GM12864 (cell line): ENCODE measurements around the gene RNU11.
"Not testable (repeated sequence)": the region's sequence is repeated elsewhere in the genome, so short reads cannot be mapped to it uniquely, and the experiment has no call there.

ENCODE experiments used
- DNase-seq: peaks from one replicate; pipeline ENCODE4 v3.0.0-alpha.2; 2011; ENCODE audit warnings: low read depth
- H3K4me3 ChIP-seq: 2 replicates; pipeline ENCODE4 v1.5.1; 2011; ENCODE audit warnings: mild to moderate bottlenecking, low read depth, low read length, control low read depth
- TF ChIP-seq, protein P1 (sequence below): IDR thresholded peaks from 2 replicates; pipeline ENCODE4 v1.5.1; 2011; ENCODE audit warnings: low read depth, mild to moderate bottlenecking, moderate library complexity, low read length, control low read depth, inconsistent platforms; ENCODE audit errors: missing control alignments

The RNU11 gene

DNA sequence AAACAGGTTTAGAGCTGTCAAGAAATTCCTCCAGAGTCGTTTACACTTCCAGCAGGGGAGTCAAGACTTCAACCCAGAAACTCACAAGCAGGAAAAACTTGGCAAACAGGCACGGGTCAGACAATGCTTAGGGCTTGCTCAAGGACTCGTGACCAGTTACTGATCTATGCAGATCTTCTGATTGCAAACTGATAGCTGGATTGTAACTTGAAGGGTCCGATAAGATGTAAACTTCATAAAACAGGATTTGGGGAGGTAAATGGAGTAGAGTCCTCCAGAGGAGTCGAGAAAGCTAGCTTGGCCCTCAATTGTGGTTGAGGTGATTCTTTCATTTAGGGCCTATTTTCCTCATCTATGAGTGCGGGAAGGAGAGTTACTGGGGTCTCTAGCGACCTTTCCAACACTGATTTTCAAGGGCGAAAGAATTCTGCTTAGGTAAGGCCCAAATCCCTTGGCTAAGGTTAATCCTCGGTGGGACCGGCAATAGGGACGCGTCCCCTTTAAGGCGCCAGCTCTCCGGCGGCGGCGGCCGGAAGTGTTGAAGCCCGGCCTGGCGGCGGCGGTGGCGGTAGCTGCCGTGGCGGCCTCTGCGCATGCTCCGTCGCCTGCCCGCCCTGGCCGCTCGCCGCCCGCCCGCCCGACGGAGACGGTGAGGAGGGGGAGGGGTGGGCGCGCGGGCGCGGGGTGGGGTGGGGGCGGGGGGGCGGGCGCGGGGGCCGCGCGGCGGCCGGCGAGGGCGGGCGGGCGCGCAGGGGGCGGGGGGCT is 20.0 kb downstream of the RNU11 start, which contains the start of gene GMEB1:
GMEB1 (plus strand) TSS at position 594 of the 765 bp plus-strand sequence. CDS start 14,829 bp downstream, outside the sequence.
- peak within 1 kb of the TSS; percentile 95 for H3K4me3 ChIP-seq
- TF ChIP-seq, protein P1, sequence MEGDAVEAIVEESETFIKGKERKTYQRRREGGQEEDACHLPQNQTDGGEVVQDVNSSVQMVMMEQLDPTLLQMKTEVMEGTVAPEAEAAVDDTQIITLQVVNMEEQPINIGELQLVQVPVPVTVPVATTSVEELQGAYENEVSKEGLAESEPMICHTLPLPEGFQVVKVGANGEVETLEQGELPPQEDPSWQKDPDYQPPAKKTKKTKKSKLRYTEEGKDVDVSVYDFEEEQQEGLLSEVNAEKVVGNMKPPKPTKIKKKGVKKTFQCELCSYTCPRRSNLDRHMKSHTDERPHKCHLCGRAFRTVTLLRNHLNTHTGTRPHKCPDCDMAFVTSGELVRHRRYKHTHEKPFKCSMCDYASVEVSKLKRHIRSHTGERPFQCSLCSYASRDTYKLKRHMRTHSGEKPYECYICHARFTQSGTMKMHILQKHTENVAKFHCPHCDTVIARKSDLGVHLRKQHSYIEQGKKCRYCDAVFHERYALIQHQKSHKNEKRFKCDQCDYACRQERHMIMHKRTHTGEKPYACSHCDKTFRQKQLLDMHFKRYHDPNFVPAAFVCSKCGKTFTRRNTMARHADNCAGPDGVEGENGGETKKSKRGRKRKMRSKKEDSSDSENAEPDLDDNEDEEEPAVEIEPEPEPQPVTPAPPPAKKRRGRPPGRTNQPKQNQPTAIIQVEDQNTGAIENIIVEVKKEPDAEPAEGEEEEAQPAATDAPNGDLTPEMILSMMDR: no peak
- peak; percentile 49 for DNase-seq

DNA sequence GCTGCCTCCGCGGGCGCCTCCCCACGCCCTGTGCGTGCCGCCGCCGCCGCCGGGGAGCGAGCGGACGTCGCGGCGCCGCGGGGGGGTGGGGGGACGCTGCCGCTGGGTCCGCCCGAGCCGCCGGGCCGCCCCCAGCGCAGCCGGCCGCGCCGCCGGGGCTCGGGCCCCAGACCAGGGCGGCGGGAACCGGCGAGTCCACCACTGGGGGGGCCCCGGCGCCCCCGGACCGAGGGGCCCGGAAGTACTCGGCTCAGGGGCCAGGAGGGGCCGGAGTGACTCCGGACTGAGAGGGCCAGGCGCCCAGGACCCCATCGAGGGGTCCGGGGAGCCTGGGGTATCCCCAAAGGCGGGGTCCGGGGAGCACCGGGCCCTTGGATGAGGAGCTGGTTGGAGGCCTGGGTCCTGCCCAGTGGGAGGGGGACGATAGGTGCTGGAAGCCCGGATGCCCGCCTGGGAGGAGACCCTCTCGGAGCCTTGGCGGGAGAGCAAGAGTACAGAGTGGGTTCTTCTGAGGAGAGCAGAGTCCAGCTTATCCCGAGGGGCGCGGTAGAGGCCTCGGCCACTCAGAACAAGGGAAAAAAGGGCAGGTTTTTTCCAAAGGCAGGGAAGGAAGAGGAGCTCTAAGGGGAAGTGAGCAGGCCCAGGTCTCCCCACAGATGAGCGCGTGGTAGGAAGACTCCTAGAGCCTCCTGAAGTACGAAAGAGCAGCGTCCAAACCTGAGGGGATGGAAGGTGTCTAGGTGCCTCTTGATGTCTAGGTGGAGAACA is 20.7 kb downstream of the RNU11 start:
- peak overlapping the region; percentile 95 for H3K4me3 ChIP-seq
- TF ChIP-seq, protein P1: no peak
- peak; percentile 10 for DNase-seq

DNA sequence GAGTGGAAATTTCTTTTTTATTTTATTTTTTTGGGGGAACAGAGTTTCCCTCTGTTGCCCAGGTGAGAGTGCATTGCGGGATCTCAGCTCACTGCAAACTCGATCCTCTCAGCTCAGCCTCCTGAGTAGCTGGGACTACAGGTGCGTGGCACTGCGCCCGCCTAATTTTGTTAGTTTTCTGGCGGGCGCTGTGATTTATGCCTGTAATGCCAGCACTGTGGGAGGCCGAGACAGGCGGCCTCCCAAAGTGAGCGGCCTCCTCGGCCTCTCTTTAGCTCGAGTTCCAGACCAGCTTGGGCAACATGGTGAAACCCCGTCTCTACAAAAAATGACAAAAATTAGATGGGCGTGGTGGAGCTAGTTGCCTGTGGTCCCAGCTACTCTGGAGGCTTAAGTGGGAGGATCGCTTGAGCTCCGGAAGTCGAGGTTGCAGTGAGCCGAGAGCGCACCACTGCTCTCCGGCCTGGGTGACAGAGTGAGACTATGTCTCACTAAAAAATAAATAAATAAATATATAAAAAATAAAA is 22.9 kb downstream of the RNU11 start:
- TF ChIP-seq, protein P1: no peak
- DNase-seq: no peak
- no peak overlapping the region for H3K4me3 ChIP-seq

DNA sequence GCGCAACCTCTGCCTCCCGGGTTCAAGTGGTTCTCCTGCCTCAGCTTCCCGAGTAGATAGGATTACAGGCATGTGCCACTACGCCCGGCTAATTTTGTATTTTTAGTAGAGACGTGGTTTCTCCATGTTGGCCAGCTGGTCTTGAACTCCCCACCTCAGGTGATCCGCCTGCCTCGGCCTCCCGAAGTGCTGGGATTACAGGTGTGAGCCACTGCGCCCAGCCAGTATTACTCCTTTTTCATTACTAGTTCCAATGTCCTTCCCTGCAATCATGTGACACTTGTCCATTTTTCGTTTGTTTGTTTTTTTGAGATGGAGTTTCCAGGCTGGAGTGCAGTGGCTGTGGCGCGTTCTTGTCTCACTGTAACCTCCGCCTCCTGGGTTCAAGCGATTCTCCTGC is 24.6 kb downstream of the RNU11 start:
- not testable (repeated sequence) for DNase-seq, H3K4me3 ChIP-seq

DNA sequence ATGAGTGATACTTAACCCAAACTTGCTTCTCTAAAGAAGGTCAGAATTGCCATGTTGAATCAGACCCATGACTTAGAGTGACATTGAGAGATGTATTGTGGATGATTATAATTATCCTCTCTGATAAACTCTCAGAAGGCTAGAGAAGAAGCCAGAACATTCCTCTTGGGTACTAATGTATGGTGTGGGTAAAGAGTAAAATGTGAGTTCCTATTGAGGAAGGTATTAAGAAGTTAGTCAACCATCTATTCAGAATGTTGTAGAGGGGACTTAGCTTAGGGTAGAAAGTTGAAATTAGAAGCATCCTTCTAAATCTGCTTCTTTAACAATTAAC is 27.5 kb downstream of the RNU11 start:
- no peak for DNase-seq

DNA sequence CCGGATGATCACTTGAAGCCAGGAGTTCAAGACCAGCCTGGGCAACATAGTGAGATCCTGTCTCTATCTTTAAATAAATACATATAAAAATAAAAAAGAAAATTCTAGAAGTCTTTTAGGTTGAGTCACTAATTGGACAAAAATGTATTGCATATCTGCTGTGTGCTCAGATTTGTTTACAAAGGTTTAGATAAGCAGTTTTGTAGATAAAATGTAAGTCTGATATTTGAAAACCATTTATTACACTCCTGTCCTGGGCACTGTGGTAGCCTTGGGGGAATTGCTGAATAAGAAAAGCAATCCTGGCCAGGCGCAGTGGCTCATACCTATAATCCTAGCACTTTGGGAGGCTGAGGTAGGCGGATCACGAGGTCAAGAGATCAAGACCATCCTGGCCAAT is 31.8 kb downstream of the RNU11 start:
- TF ChIP-seq, protein P1: no peak
- H3K4me3 ChIP-seq: no peak overlapping the region
- DNase-seq: no peak

More for the DNA sequence above, 27.5 kb downstream of the RNU11 start:
- no peak overlapping the region for H3K4me3 ChIP-seq
- TF ChIP-seq, protein P1: no peak

DNA sequence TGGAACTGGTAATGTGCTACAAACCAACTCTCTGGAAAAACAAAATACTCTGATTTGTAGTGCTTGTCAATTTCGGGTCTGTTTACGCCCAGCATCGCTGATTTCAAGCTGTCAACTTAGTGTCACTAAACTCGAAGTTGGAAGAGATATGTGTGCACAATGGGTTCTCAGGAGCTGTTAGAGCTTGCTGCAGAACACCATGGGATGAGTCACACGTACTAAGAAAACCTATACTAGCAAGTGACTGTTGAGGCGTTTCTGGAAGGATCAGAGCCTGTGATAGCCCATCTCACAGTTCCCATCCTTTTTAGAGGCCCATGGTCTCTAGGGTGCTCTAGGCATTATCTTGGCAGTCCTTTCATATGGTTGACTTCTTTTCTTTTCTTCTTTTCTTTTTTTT is 34.4 kb downstream of the RNU11 start:
- TF ChIP-seq, protein P1: no peak
- no peak for DNase-seq
- no peak overlapping the region for H3K4me3 ChIP-seq
